K562 (cell line): ENCODE measurements around the gene LRRC10. TPM values are rescaled to one million over a fixed set of nuclear protein-coding genes. Genes with fewer than 3 reads are reported as not detected.

Experiments used
- ARNT ChIP-seq, 2 experiments: fragments of 450-650 bp; IDR thresholded peaks; 2 replicates each; pipeline ENCODE4 v1.6.1; 2016; ENCODE audit warnings: mild to moderate bottlenecking in 1 of 2
- CBFA2T3 ChIP-seq: fragments of 450-650 bp; IDR thresholded peaks from 2 replicates; pipeline ENCODE4 v1.6.1; 2017
- FOXM1 ChIP-seq, 2 experiments: fragments of 450-650 bp in 1 of 2; sonication (generic) in 1 of 2; formaldehyde crosslinking in 1 of 2; IDR thresholded peaks; 2 replicates each; pipeline versions ENCODE4 v1.6.1 to v1.9.0; 2017 to 2022; ENCODE audit warnings: low read depth in 2 of 2, mild to moderate bottlenecking in 2 of 2, missing genetic modification reagents in 1 of 2, moderate library complexity in 1 of 2
- HDGF ChIP-seq: fragments of 450-650 bp; IDR thresholded peaks from 2 replicates; pipeline ENCODE4 v1.6.1; 2016
- IFI16 ChIP-seq: fragments of 250-450 bp; sonication (Bioruptor Pico); IDR thresholded peaks from 2 replicates; pipeline ENCODE4 v2.1.2; 2022; ENCODE audit warnings: mild to moderate bottlenecking, inconsistent platforms
- MEF2A ChIP-seq: IDR thresholded peaks from 2 replicates; pipeline ENCODE4 v1.6.1; 2011; ENCODE audit warnings: low read depth, mild to moderate bottlenecking, low read length, moderate library complexity; ENCODE audit not compliant: control insufficient read depth
- MTF1 ChIP-seq: fragments of 250-450 bp; sonication (Bioruptor Pico); IDR thresholded peaks from 2 replicates; pipeline ENCODE4 v1.9.0; 2021; ENCODE audit warnings: moderate library complexity, mild to moderate bottlenecking, inconsistent platforms, borderline replicate concordance
- MXD1 ChIP-seq: fragments of 250-450 bp; sonication (Bioruptor Pico); IDR thresholded peaks from 2 replicates; pipeline ENCODE4 v1.8.0; 2021; ENCODE audit warnings: borderline replicate concordance, mild to moderate bottlenecking, moderate library complexity; ENCODE audit not compliant: poor library complexity, severe bottlenecking
- NCOA6 ChIP-seq: fragments of 450-650 bp; IDR thresholded peaks from 2 replicates; pipeline ENCODE4 v1.6.1; 2017; ENCODE audit warnings: mild to moderate bottlenecking
- RB1 ChIP-seq: fragments of 450-650 bp; IDR thresholded peaks from 2 replicates; pipeline ENCODE4 v1.6.1; 2017; ENCODE audit warnings: low read depth, mild to moderate bottlenecking
- RBFOX2 ChIP-seq: fragments of 200-400 bp; formaldehyde crosslinking; IDR thresholded peaks from 2 replicates; pipeline ENCODE4 v1.6.1; 2017; ENCODE audit warnings: low read depth, mild to moderate bottlenecking, low read length, moderate library complexity
- RCOR1 ChIP-seq, 2 experiments: IDR thresholded peaks; 2 replicates each; pipeline ENCODE4 v1.6.1; 2012; ENCODE audit warnings: low read depth in 2 of 2, low read length in 2 of 2, borderline replicate concordance in 1 of 2, improper control_type of control experiment in 1 of 2
- SIN3A ChIP-seq, 2 experiments: fragments of 150-350 bp in 1 of 2; IDR thresholded peaks; 2 replicates each; pipeline ENCODE4 v1.6.1; 2011 to 2016; ENCODE audit warnings: borderline replicate concordance in 2 of 2, low read depth in 2 of 2, low read length in 2 of 2, mild to moderate bottlenecking in 2 of 2, moderate library complexity in 2 of 2; ENCODE audit not compliant: control insufficient read depth in 1 of 2
- SIN3B ChIP-seq: fragments of 450-650 bp; IDR thresholded peaks from 2 replicates; pipeline ENCODE4 v1.6.1; 2017; ENCODE audit warnings: low read depth, mild to moderate bottlenecking, moderate library complexity
- SLC30A9 ChIP-seq: fragments of 250-450 bp; sonication (Bioruptor Pico); IDR thresholded peaks from 2 replicates; pipeline ENCODE4 v1.8.0; 2022; ENCODE audit warnings: mild to moderate bottlenecking, moderate library complexity
- SUPT5H ChIP-seq: fragments of 450-650 bp; IDR thresholded peaks from 2 replicates; pipeline ENCODE4 v1.6.1; 2016
- TCF7 ChIP-seq: sonication (generic); IDR thresholded peaks from 2 replicates; pipeline ENCODE4 v1.6.1; 2016; ENCODE audit warnings: antibody characterized with exemption, borderline replicate concordance
- XRCC4 ChIP-seq: IDR thresholded peaks from one replicate; pipeline ENCODE4 v1.6.1; 2011; ENCODE audit not compliant: insufficient read depth, insufficient read length; ENCODE audit errors: extremely low read depth
- ZNF165 ChIP-seq: fragments of 250-450 bp; sonication (Bioruptor Pico); IDR thresholded peaks from 2 replicates; pipeline ENCODE4 v1.4.0; 2020; ENCODE audit warnings: borderline replicate concordance
- ZNF766 ChIP-seq: fragments of 200-800 bp; sonication (Bioruptor generic); conservative IDR thresholded peaks from 2 replicates; pipeline ENCODE4 v1.6.1; 2016; ENCODE audit warnings: missing genetic modification characterization, missing compliant biosample characterization
- polyA plus RNA-seq, 8 experiments: library from polyadenylated mRNA; depleted of rRNA in 4 of 8; stranded (reverse) in 5 of 8; unstranded in 3 of 8; fragments of >200 nt; fragmentation: Nextera tagmentation in 2 of 8; fragmentation: Illumina TruSeq in 1 of 8; extraction: Ambion mirVana in 2 of 8; extraction: Trizol in 1 of 8; gene quantifications; 2 replicates each; pipeline versions ENCODE4 v1.2.1 to v1.2.3, GENCODE V29; 2011 to 2014; ENCODE audit warnings: inconsistent platforms in 1 of 8, missing spikeins in 1 of 8
- total RNA-seq, 7 experiments: library from RNA; depleted of rRNA in 6 of 7; stranded (reverse); fragments of >200 nt in 6 of 7; fragmentation: Illumina TruSeq in 2 of 7; extraction: Trizol in 2 of 7; gene quantifications; 2 replicates each; pipeline versions ENCODE4 v1.2.1 to v1.2.3, GENCODE V29; 2011 to 2021; ENCODE audit warnings: low replicate concordance in 1 of 7
- TF ChIP-seq, protein P1 (sequence below): fragments of 450-650 bp; IDR thresholded peaks from 2 replicates; pipeline ENCODE4 v1.6.1; 2016; ENCODE audit warnings: antibody characterized with exemption
- TF ChIP-seq, protein P2 (sequence below): fragments of 450-650 bp; conservative IDR thresholded peaks from 2 replicates; pipeline ENCODE4 v1.6.1; 2016; ENCODE audit warnings: missing genetic modification characterization, low read depth, mild to moderate bottlenecking, missing compliant biosample characterization, moderate library complexity
- TF ChIP-seq, protein P3 (sequence below), 3 experiments: IDR thresholded peaks in 2 of 3; conservative IDR thresholded peaks in 1 of 3; 2 replicates each; pipeline ENCODE4 v1.5.1; 2011 to 2012; ENCODE audit warnings: low read length in 3 of 3, mild to moderate bottlenecking in 3 of 3, control low read depth in 2 of 3, improper control_type of control experiment in 1 of 3, inconsistent platforms in 1 of 3, low read depth in 1 of 3, mixed read lengths in 1 of 3, moderate library complexity in 1 of 3; ENCODE audit not compliant: insufficient read depth in 2 of 3
- TF ChIP-seq, protein P4 (sequence below): fragments of 450-650 bp; IDR thresholded peaks from 2 replicates; pipeline ENCODE4 v1.6.1; 2016; ENCODE audit warnings: missing biosample characterization, missing genetic modification characterization

Gene LRRC10
- total and polyA plus RNA-seq, 9 of the 15 experiments (the other 6 are each of a cell fraction or from before 2014, with no cell fraction given), result 0.09 TPM; not detected in 8

DNA sequence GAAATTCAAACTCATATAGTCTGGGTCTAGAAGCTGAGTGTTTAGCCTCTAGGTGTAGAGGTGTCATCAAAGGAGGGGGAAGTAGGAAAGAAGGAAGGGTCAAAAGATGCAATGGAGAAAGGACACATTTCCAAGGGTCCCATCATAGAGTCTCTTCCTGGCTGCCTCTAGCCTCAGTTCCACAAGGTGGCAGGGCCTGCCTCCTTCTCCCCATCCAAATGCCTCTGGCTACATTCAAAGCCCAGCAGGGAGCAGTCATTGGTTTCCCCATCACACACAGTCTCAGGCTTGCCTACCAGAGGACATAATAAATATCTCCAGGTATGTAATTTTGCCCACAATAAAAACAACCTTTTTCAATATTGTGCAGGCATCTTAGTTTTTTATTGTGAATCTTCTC lies 27.5 kb downstream of the LRRC10 start (continued):
- TF ChIP-seq SIN3A (IDR thresholded peaks at IDR 0.05; ENCODE audit: borderline replicate concordance in 2 of 2, control insufficient read depth in 1 of 2, low read depth in 2 of 2, low read length in 2 of 2), result no peak
- no peak for TF ChIP-seq FOXM1 (IDR thresholded peaks at IDR 0.05; ENCODE audit: low read depth)
- TF ChIP-seq FOXM1 (CRISPR knock-in tag; IDR thresholded peaks at IDR 0.05; ENCODE audit: low read depth), result no peak
- no peak for TF ChIP-seq ZNF165 (CRISPR knock-in tag)
- TF ChIP-seq, protein P1, sequence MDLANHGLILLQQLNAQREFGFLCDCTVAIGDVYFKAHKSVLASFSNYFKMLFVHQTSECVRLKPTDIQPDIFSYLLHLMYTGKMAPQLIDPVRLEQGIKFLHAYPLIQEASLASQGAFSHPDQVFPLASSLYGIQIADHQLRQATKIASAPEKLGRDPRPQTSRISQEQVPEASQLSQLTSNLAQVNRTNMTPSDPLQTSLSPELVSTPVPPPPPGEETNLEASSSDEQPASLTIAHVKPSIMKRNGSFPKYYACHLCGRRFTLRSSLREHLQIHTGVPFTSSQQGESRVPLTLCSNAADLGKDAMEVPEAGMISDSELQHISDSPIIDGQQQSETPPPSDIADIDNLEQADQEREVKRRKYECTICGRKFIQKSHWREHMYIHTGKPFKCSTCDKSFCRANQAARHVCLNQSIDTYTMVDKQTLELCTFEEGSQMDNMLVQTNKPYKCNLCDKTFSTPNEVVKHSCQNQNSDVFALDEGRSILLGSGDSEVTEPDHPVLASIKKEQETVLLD, result no peak
- no peak for TF ChIP-seq ARNT (IDR thresholded peaks at IDR 0.05)
- TF ChIP-seq RBFOX2, result no peak
- TF ChIP-seq SLC30A9, result no peak
- TF ChIP-seq SIN3B, result no peak
- TF ChIP-seq, protein P2, sequence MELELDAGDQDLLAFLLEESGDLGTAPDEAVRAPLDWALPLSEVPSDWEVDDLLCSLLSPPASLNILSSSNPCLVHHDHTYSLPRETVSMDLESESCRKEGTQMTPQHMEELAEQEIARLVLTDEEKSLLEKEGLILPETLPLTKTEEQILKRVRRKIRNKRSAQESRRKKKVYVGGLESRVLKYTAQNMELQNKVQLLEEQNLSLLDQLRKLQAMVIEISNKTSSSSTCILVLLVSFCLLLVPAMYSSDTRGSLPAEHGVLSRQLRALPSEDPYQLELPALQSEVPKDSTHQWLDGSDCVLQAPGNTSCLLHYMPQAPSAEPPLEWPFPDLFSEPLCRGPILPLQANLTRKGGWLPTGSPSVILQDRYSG (tag), result no peak
- TF ChIP-seq NCOA6, result no peak
- no peak for TF ChIP-seq XRCC4
- TF ChIP-seq CBFA2T3, result no peak
- TF ChIP-seq HDGF, result no peak
- TF ChIP-seq IFI16, result no peak
- TF ChIP-seq, protein P3, sequence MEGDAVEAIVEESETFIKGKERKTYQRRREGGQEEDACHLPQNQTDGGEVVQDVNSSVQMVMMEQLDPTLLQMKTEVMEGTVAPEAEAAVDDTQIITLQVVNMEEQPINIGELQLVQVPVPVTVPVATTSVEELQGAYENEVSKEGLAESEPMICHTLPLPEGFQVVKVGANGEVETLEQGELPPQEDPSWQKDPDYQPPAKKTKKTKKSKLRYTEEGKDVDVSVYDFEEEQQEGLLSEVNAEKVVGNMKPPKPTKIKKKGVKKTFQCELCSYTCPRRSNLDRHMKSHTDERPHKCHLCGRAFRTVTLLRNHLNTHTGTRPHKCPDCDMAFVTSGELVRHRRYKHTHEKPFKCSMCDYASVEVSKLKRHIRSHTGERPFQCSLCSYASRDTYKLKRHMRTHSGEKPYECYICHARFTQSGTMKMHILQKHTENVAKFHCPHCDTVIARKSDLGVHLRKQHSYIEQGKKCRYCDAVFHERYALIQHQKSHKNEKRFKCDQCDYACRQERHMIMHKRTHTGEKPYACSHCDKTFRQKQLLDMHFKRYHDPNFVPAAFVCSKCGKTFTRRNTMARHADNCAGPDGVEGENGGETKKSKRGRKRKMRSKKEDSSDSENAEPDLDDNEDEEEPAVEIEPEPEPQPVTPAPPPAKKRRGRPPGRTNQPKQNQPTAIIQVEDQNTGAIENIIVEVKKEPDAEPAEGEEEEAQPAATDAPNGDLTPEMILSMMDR (IDR thresholded peaks at IDR 0.05 in 2 of 3, conservative IDR thresholded peaks at IDR 0.05 in 1 of 3; ENCODE audit: insufficient read depth in 2 of 3, low read depth in 1 of 3, low read length in 3 of 3), result peak; percentile 73 to 98 (median 96)
- TF ChIP-seq MEF2A, result no peak
- TF ChIP-seq RCOR1 (IDR thresholded peaks at IDR 0.05; ENCODE audit: borderline replicate concordance in 1 of 2, low read depth in 2 of 2, low read length in 2 of 2), result peak in 1 of 2 experiments; percentile 62; a peak in 2 of 4 replicates
- TF ChIP-seq, protein P4, sequence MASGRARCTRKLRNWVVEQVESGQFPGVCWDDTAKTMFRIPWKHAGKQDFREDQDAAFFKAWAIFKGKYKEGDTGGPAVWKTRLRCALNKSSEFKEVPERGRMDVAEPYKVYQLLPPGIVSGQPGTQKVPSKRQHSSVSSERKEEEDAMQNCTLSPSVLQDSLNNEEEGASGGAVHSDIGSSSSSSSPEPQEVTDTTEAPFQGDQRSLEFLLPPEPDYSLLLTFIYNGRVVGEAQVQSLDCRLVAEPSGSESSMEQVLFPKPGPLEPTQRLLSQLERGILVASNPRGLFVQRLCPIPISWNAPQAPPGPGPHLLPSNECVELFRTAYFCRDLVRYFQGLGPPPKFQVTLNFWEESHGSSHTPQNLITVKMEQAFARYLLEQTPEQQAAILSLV (tag), result no peak
- TF ChIP-seq RB1, result 0 out of 2 replicates have a peak, but pooled peaks have one; percentile 19
- no peak for TF ChIP-seq ZNF766 (CRISPR knock-in tag)
- TF ChIP-seq MTF1 (CRISPR knock-in tag), result no peak
- no peak for TF ChIP-seq MXD1 (CRISPR knock-in tag)
- TF ChIP-seq SUPT5H, result no peak
- TF ChIP-seq TCF7, result no peak
